ENCODE measurements around the gene KCND3.

The KCND3 gene

DNA sequence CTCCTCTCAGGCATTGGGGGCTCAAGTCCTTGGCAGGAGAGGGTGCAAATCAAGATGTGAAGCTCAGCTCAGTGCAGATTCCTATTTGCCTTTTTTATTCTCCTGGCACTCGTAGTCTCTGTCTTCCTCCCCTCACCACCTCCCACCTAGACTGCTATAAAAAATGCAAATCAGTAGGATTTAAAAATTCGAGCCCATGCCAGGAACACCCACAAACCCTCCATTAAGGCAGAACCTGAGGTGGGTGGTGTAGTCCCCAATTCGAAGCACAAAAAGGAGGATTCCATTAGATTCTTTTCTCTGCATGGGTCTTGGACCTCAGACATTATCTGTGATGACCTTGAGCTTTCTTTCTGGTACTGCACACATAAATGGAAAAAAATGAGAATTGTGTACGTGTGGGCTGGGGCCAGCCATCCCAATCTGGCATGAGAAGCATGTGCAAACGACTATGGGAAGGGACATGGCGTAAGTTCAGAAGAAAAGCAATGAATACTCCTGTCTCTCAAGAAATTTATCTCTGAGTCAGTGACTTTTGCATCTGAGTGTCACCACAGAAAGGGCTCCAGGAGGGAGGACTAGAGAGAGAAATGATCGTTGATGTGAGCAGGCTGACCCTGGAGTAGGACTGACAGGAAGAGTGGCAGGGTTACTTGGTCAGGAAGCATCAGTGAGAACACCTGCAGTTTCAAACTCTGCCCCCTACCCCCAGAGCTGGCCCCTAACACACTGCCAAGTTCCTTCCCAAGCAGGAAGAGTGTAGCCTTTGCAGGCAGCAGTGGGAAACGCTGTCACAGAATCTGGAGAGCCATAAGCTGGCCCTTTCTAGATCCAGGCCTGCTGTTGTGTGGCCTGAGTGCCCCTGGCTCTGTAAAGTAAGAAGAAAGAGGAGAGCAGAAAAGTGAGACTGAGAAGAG is 252.0 kb downstream of the KCND3 start:
- DNase-seq, result no peak

DNA sequence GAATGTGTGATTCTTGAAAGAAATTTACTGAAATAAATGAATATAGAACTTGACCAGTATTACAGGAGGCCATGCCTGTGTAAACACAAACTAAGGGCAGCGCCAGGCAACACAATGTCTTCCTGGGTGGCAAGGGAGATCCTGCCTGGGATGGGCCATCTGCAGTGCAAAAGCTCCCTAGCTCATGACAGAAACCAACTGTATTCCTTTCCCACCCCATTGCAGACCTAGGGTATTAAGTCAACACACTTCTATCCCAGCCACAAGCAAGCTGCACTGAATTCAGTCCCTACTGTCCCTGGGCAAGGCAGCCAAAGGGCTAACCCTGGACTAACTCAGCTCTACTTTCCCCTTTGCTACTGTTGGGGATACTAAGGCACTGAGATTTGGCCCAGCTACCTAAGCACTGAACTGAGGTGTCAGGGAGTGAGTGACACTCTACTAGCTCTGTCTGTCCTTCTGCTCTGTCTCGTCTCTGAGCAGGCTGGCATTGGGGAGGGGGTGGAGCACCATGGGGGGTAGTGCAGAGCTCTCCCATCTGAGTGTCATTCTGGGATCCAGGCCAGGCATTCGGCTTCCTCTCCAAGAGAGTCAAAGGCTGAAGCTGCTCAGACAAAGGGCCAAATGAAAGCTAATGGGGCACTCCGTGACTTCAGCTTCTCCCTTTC is 252.8 kb downstream of the KCND3 start:
- no peak for DNase-seq

DNA sequence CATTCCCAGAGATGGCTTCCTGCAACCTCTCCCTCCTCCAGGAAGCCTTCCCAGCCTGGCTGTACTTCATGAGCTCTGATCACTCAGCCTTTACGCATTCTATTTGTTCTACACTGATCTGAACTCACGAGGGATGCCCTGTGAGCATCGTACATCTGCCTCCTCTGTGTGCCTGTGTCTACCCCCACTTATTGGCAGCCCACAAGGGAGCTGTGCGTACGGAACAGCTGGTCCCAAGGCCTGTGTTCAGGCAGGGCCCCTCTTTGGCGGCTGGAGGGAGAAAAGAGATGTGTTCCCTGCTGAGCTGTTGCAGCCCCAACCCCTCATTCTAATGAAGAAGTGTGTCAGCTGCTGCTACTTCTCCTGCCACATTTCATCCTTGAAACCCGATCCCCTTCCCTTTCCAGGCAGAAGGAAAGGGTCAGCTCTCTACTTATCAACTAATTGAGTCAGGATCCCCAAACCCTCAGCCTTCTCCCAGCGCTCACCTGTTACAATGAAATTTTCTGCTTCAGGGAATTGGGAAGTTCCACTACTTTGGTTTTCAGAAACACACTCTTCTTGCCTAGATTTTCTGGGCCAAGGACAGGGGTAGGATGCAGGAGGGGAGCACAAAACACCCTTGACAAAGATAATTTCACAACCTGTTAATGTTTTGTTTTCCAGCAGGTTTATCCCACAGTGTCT is 253.5 kb downstream of the KCND3 start:
- no peak for DNase-seq

DNA sequence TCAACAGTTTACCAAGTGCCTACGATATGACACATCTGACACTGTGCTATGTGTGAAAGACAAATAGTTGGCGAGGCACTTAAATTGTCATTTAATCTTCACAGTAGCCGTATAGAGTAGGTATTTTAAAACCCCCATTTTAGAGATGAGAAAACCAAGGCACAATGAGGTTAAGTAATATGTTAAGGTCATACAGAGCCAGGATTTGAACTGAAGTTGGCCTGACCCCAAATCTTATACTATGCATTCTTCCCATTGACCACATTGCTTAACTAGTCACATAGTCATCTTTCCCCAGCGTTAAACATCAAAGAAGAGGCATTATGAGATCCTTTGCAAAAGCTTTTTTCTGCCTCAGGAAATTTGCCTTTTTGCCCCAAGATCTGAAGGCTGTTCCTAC is 254.1 kb downstream of the KCND3 start:
- no peak for DNase-seq

DNA sequence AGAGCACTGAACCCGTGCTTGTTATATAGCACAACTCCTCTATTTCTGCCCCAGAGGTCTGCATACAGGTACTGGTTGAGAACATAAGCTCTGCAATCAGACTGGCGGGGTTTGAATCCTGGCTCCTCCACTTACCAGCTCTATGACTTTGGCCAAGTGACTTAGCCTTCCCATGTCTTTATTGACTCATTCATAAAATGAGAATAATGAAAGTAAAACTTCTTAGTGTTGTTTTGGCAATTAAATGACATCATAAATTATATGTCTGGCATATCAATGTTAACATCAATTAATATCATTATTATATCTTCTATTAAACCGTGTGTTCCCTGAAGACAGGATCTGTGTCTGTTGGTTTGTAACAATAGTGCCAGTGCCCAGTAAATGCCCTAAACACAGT is 254.6 kb downstream of the KCND3 start:
- DNase-seq, result no peak

DNA sequence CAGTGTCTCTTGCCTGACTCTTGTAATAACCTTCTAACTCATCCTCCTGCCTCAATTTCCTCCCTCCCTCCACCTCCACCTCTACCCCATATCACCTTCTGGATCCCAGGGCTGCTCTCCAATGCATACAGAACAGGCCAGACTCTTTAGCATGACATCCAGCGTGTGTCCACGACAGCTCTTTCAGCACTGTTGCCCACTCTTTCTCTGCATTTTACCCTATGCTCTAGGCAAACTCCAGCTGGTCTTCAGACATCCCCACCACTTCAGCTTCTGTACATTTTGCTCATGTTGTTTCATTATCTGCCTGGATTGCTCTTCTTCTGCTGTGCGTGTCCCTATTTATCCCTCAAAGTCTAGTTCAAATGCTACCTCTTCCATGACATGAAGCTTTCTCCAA is 255.0 kb downstream of the KCND3 start:
- DNase-seq, result no peak

DNA sequence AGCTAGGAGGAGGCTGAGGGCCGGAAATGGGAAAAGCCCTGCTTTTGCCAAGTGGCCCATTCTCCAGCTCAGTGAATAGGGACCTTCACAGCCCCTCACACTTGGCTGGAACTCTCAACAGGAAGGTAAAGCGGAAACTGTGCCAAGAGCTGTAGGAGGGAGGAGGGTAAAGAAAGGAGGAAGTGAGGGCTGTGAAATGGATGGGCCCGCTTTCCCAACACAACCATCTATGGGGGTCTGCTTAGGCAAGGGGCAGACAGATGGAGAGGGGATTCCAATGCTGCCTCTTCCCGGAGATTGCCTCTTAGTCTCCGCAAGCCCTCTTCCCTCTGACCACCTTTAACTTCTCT is 255.5 kb downstream of the KCND3 start:
- no peak for DNase-seq

DNA sequence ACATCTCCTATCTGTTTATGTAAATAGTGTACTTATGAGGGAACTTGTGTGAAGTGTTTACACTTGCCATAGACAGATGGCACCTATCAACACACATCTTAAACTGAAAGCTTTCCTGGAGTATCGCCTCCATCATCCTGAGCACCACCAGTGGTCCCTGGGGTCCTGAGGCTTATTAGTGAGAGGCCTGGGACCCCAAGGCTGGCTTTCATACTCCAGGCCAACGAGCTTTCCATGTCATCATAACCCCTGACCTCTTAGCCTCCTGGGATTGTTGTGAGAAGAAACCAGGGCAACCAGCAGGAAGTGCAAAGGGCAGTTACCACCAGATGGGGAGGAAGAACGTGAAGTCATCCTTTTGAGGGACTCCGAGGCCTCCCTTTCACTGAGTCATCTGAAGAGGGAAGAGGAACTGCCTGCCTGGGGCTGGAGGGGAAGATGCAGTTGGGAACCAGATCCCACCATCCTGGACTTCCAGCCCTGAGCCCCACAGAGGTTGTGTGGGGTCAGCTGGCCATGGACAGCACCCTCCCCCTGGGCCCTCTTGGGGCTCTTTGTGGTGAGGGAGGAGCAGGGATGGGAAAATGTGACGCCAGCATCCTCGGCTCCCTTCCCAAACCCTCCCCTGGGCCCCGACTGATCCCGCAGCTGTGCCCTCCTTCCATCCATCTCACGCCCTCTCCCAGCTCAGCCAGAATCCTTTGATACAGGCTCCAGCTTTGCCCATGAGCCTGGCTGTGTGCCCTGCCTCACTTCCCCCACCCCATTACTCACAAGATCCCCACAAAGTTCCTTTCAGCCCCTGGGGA is 256.1 kb downstream of the KCND3 start:
- peak; percentile 75 for DNase-seq

DNA sequence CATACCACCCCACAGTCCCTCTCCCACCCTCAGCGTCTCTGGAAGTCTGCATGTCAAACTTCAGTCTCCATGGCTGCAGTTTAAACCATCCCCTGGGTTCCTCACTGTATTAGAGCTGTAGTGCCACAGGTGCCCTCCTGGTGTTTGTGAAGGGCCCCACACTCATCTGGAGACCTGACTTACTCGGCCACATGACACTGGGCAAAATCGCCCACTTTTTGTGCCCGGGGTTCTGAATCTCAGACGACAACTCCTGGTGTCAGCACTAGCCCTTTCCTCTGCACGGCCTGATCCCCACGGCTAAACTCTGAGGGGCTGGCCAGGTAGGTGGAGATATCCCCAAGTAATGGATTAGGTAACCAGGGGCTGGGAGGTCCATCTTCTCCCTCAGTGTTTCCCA is 256.8 kb downstream of the KCND3 start:
- DNase-seq, result no peak

DNA sequence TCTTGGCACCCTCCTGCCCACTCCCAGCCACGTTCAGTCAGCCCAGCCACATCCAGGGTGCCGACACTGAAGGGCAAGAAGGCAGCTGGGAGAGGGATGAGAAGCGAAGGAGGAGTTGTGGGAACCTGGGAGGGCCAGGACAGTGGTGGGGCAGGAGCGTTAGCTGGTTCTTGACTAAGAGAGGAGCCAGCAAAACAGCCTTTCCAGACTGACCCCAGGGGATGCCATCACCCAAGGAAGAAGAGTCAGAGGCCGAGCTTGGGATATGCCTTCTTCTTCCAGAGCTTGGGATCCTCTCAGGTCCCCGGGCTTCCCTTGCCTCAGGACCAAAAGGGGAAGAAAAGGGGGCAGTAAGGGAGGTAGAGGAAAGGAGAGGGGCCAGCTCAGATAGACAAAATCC is 257.5 kb downstream of the KCND3 start:
- DNase-seq, result no peak

DNA sequence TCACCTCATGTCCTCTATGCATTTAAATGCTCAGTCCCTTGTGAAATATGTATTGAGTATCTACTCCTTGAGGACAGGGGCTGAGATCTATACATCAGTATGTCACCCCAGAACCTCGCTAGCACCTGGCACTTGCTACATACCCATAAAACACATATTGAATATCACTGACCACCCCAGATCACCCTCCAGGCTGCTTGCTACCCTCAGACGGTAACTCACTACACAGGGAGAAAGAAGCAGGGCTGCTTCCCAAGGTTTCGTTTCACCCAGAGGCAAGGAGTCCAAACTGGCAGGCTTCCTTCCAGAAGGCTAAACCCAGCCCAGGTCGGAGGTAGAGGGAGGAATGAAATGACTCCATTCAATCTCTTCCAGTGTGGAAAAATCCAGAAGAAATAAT is 258.8 kb downstream of the KCND3 start:
- no peak for DNase-seq

DNA sequence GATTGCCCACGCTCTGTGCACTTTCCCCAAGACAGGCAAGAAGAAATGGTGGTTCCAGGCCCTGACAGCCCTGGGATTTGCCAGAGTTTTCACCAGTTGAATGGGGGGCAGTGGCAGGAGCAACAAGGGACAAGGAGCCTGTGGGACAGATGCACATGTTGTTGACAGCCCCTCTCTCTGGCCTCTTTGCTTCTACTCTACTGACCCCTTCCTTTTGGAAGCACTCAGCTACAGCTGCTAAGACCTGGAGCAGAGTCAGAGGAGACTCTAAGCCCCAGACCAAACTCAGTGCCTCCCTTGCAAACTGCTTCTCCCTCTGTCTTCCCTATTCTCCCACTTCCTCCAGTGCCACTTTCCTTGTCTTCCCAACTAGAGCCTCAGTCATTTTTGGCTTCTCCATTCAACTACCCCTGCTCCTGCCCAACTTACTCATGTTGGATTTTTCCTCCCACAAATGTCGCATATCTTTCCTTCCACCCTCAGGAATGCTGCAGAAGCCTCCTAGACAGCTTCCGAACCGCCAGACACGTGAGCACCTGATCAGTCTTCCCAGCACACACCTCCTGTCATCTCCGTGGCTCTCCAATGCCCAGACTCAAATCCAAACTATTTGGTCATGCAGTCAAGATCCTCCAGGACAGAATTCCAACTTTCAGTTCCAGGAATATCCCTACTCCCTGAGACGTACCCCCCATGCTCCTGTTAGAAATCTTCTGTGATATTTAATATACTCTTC is 259.4 kb downstream of the KCND3 start:
- DNase-seq, result no peak

DNA sequence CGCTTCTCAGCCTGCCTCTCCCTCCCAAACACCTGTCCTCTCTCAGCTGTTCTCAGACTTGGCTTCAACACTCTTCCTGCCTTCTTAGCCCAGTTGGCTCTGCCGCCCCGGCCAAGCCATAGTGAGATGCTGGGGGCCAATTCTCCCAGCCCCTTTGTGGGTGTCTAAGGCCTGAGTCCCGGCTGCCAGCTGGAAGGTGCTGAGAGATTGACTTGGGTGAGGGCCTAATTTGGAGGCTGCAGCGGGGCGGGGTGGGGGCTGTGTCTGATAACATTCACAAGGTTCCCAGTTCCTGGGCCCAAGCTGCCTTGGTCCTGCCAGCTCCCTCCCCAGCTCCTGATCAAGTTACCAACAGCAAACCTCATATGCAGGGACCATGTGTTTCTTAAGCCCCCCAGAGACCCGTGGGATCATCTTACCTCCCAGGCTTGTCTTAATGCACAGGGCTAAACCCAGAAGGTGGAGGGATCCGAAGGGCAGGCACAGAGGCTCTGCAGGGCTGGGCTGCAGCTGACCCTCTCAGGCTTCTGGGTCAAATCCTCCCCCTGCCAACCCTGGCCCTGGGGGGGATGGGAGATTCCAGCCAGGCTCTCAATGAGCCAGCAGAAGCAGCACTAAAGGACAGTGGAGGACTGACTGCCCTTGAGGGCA is 260.1 kb downstream of the KCND3 start:
- DNase-seq, result no peak

DNA sequence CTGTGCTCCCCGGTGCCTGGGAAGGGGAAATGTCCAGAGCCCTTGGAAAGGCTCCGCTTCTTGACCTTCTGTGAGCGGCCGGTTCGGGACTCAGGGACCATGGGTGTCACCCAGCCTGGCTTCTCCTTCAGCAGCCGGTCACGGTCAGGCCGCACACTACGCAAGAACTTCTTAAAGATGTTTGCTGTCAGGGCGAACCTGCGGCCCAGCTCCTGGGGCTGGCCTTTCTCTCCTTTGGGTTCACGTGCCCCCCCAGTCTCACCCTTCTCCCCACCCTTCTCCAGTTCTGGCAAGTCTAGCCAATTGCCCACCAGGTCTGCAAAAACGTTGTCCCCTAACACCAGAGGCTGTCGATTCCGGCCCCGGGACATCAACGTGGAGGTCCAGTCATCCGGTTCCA is 262.4 kb downstream of the KCND3 start:
- no peak for DNase-seq

DNA sequence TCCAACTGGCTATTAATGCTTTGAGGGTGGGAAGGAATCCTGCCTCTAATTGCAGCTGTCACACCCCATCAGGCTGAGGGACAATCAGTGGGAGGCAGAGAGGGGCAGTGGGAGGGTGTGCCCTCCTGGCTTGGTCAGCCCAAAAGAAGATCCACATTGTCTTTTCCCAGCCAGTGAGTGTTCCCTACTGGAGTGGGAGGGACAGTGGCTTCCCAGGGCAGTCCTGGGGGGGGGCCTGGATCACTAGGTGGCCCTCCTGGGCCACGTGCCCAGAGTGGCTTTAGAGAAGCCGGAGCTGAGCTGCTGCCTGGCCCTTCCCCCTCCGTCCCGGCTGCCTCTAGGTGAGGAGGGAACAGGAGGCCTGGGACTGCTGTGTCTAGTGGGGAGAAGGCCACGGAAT is 264.3 kb downstream of the KCND3 start:
- DNase-seq, result no peak

DNA sequence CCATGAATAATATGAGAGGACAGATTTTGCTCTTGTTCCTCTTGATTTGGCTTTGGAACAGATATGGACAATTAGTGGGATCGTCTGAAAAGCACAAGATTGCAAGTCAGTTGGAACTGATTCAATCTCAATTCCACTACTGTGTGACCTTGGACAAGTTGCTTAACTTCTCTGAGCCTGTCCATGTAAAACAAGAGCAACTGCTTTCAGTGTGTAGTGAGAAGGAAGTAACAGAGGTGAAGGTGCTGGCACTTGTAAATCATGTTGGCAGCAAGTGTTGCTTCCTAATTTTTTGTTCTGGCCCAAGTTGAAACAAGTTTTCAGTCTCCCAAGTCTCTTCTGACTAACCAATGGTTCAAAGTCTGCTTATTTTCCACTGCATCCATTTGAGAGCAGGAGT is 265.6 kb downstream of the KCND3 start:
- DNase-seq, result no peak

DNA sequence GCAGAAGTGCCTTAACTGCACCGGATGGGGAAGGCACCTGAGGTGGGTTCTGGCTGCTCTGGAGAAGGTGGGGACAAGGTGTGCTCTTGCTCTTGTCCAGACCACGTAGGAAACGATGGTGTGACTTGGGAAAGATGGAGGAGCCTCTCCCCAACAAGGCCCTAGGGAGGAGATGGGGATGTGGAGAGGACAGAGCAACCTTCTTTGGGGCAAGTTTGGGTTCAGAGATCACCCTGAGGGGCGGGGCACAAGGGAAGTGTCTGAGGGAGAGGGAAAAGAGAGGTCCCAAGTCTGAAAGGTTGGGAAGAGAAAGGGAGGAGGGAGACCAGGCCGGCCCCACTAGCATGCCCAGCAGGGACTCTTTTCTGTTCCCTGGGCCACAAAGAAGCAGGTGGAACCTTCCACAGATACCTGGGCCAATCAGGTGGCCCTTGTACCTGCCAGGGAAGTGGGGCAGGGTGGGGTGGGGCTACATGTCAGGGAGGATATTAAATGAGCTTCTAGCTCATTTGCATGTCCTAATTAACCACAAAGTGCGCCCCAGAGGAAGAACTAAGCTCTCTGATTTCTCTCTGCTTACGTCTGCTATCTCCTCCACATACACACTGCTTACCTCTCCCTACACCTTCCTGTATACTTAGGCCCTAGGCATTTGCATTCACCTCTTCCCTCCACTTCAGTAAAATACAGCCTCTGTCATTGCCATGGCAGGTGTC is 266.2 kb downstream of the KCND3 start:
- peak; percentile 38 for DNase-seq

DNA sequence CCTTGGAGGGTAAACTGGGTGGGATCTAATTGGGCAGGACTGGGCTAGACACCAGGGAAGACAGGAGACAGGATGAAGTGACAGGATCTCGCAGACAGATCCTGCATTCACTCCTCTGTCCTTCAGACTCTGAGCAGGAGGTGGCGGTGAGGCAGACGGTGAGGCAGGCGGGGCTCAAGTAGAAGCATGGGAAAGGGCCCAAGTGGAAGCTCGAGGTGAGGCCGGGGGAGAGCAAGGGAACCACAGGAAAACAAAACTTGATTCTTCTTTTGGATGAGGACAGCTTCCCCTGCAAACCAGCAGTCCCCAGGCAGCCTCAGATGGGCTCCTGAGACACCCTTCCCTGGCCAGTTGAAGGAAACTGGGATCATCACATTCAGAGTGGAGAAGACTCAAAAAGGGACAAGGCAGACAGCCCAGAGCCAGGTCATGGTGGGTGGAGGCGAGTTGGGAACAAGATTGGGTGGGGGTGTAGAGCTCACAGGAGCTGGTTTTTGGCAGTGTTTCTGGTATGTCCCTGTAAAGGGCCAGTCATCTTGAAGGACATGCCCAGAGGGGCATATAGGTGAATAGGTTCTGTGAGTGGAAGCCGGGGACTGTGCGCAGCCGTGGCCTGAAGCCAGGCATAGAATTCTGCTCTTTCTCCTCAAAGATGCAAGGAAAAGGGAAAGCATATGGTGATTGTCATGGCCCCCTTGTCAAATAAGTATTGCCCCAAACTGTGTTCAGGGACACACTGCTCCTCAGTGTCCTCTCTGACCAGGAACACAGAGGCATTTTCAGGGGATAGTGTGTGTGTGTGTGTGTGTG is 268.3 kb downstream of the KCND3 start:
- DNase-seq, result no peak

Data from CD4-positive, alpha-beta T cell treated with Interferon gamma for 1 hour (primary cell).